ENCODE measurements around the gene USH1G. TPM values are rescaled to one million over a fixed set of nuclear protein-coding genes. Genes with fewer than 3 reads are reported as not detected.
A peak's percentile ranks its signal among the peaks of the same experiment; 100 is the strongest.

The USH1G gene
- total and polyA plus RNA-seq, 2 of the 13 experiments (the other 11 are each of a cell fraction or from before 2014, with no cell fraction given) = 0.04 TPM; not detected in 1

DNA sequence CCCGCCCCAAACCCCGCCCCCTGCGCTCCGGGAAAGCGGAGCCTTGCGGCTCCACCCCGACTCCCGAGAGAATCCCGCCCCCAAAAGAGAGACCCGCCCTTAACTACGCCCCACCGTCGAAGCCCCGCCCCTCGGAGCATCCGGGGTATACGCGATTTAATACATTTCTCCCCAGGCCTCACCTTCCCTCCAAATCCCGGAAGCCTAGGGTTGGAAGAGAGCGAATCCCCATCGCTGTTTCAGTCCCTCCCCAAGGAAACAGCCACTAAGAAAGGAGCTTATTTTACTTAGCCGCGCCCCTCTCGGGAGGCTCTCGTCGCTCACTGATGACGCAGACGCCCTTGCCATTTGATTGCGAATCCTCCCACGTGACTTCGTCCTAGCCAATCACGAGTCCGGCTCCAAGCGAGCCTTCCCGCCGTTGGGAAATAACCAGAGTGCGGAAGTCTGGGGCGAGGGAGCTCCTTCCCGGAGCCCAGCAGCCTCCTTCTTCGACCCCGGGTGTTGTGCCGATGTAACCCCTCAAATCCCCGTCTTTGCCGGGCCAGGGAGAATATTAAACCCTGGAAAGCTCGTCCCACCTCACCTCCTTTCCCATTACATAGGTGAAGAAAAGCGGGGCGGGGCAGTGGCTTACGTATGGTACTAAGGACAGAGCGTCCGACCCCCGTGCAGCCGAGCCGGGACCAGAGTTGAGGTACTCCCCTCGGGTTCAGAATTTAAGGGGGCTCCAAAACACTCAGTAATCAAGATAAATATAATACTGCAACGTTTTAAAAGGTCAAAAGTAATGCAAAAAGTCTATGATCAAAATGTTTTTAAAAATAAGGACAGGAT, 49.8 kb downstream of the USH1G start (continued):
- TF ChIP-seq ATF6 (CRISPR knock-in tag; conservative IDR thresholded peaks at IDR 0.05) = no peak
- TF ChIP-seq ZMYM2 (CRISPR knock-in tag; IDR thresholded peaks at IDR 0.05) = no peak
- TF ChIP-seq AFF4 (CRISPR knock-in tag; IDR thresholded peaks at IDR 0.05) = no peak
- TF ChIP-seq ZNF292 (CRISPR knock-in tag; IDR thresholded peaks at IDR 0.05; ENCODE audit: borderline replicate concordance, low read depth) = no peak
- TF ChIP-seq ZNF260 (CRISPR knock-in tag; IDR thresholded peaks at IDR 0.05; ENCODE audit: borderline replicate concordance, low read depth) = no peak
- peak; percentile 79; the same call in 1 of the 2 replicates for TF ChIP-seq ZBTB26 (CRISPR knock-in tag; IDR thresholded peaks at IDR 0.05; ENCODE audit: borderline replicate concordance)
- peak; percentile 34; the same call in 1 of the 2 replicates for TF ChIP-seq KMT2B (CRISPR knock-in tag; IDR thresholded peaks at IDR 0.05)
- TF ChIP-seq FOXK2 (IDR thresholded peaks at IDR 0.05) = peak; percentile 74
- no peak for TF ChIP-seq ZFP41 (CRISPR knock-in tag; IDR thresholded peaks at IDR 0.05; ENCODE audit: borderline replicate concordance)
- TF ChIP-seq TOE1 (CRISPR knock-in tag; IDR thresholded peaks at IDR 0.05) = 0 out of 2 replicates have a peak, but pooled peaks have one; percentile 36
- TF ChIP-seq KDM1A (CRISPR knock-in tag; IDR thresholded peaks at IDR 0.05) = no peak
- TF ChIP-seq RFXAP (CRISPR knock-in tag; IDR thresholded peaks at IDR 0.05; ENCODE audit: borderline replicate concordance) = peak; percentile 51; the same call in 1 of the 2 replicates
- no peak for TF ChIP-seq BRD4 (CRISPR knock-in tag; IDR thresholded peaks at IDR 0.05)
- TF ChIP-seq, protein P1, sequence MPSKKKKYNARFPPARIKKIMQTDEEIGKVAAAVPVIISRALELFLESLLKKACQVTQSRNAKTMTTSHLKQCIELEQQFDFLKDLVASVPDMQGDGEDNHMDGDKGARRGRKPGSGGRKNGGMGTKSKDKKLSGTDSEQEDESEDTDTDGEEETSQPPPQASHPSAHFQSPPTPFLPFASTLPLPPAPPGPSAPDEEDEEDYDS (CRISPR knock-in tag; IDR thresholded peaks at IDR 0.05) = peak; percentile 63
- TF ChIP-seq JUND (CRISPR knock-in tag; IDR thresholded peaks at IDR 0.05) = peak; percentile 10; the same call in 1 of the 2 replicates
- no peak for TF ChIP-seq HIC2 (CRISPR knock-in tag; IDR thresholded peaks at IDR 0.05; ENCODE audit: low read depth)
- TF ChIP-seq NCOA1 (CRISPR knock-in tag; IDR thresholded peaks at IDR 0.05) = no peak
- TF ChIP-seq, protein P2, sequence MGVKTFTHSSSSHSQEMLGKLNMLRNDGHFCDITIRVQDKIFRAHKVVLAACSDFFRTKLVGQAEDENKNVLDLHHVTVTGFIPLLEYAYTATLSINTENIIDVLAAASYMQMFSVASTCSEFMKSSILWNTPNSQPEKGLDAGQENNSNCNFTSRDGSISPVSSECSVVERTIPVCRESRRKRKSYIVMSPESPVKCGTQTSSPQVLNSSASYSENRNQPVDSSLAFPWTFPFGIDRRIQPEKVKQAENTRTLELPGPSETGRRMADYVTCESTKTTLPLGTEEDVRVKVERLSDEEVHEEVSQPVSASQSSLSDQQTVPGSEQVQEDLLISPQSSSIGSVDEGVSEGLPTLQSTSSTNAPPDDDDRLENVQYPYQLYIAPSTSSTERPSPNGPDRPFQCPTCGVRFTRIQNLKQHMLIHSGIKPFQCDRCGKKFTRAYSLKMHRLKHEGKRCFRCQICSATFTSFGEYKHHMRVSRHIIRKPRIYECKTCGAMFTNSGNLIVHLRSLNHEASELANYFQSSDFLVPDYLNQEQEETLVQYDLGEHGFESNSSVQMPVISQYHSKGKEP (CRISPR knock-in tag; IDR thresholded peaks at IDR 0.05) = no peak

All from HepG2 (cell line).